GM19468 (cell line): ENCODE data around the gene SLC25A33.

ENCODE experiments used
- ATAC-seq: cut with Tn5 transposase; IDR thresholded peaks from one replicate; pipeline ENCODE4 v1.9.1; 2021; ENCODE audit warnings: mild to moderate bottlenecking, moderate library complexity, moderate number of reproducible peaks; ENCODE audit not compliant: unreplicated experiment; ENCODE audit errors: extremely low read depth

SLC25A33 gene

DNA sequence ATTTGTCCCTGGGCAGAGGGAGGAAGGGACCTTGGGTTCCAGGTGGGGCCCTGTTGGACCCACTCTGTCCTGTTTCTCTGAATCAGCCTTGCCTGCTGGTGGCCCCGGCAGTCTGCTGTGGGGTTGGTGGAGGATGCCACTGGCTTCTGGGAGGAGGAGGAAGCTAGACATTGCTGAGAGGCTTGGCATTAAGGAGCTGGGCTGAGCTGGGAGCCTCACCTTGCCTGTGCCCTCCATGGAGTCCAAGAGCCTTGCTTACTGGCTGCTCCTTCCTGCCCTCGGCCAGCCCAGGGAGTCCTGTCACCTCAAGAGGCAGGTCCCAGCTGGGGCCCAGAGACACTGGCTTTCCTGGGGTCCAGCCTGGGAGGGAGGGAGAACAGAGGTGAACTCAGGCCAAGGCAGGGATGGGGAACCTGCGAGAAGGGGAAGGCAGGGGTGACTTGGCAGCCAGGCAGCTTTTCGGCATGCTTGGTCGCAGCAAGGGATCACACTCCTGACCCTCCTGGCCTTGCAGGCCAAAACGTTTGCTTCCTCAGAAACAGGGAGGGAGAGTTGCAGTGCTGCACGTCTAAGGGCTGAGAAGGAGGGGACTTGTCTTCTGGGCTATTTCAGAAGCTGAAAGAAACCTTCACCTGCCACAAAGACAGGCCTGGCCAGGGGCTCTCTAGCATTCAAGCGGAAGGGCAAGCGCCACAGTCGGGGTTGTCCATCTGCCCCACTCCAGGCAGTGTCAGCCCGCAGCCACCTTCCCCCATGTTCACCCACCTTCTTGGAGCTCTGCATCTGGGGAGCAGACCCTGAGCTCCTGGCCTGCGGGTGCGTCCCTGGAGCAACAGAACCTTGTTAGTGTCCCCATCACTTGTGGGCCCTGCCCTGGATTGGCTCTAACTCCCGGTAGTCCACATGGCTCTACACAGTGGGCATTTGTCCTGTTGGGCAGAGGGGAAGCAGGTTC is 58.4 kb downstream of the SLC25A33 start:
- no peak for ATAC-seq

DNA sequence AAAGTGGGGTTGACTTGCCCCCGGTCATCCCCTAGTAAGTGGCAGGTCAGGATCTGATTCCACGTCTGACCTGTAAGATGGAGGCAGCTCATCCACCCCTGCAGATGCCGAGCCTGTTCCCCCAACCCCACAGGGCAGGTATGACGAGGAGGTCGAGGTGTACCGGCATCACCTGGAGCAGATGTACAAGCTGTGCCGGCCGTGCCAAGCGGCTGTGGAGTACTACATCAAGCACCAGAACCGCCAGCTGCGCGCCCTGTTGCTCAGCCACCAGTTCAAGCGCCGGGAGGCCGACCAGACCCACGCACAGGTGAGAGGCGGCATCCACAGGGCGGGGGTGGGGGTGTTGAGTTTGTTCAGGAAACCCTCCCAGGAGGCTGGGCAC is 59.0 kb downstream of the SLC25A33 start:
- ATAC-seq: no peak

DNA sequence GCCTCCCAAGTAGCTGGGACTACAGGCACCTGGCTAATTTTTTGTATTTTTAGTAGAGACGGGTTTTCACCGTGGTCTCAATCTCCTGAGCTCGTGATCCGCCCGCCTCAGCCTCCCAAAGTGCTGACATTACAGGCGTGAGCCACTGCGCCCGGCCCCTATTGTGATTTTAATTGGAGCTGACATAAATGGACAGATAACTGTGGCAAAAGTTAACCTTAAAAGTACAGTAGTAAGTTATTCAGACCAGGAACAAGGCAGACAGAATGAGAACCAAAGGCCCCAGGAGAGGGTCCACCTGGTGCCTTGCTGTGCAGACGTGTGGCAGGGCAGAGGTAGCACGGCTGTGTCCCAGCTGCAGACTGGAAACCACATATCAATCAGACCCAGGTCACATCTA is 60.5 kb downstream of the SLC25A33 start:
- no peak for ATAC-seq

- ATAC-seq: no peak
Observed at GRCh38 chr1:9600861-9601834, 61.9 kb downstream of the SLC25A33 start.

- no peak for ATAC-seq
Observed at GRCh38 chr1:9601942-9602793, 62.9 kb downstream of the SLC25A33 start.

DNA sequence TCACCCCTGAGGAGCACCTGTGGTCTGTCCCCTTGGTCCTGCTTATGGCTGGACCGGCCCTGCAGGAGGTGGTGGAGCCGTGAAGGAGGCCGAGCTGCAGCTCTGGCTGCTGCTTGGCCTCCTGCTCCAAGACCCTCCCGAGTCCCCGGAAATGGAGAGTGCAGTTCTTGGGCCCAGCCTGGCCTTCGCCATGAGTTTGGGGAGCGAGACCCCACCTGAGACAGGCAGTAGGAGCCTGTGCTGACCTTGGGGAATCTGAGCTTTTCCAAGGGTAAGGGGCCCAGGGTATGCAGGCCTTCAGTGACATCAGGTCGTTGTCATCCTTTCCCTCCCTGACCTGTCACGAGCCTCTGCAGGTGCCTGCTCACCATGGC is 63.5 kb downstream of the SLC25A33 start:
- ATAC-seq: no peak

DNA sequence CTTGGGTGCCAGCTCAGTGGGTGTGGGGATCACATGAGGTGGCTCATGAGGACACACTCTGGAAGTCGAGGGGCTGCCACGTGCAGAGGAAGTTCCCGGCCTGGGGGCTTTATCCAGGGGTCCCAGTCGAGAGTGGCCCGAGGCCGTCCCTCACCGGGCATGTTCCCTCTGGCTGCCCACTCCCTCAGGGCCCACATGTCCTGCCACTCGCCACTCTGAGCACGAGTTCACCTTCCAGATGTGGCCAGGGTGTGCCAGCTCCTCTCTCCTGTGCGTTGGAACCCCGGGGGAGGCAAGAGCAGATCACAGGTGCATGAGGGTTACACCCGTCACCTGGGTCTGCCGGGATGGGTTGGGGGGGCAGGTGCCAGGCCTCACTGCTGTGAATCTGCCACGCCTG is 64.0 kb downstream of the SLC25A33 start:
- no peak for ATAC-seq

- no peak for ATAC-seq
Observed at GRCh38 chr1:9603766-9604753, 64.8 kb downstream of the SLC25A33 start.

DNA sequence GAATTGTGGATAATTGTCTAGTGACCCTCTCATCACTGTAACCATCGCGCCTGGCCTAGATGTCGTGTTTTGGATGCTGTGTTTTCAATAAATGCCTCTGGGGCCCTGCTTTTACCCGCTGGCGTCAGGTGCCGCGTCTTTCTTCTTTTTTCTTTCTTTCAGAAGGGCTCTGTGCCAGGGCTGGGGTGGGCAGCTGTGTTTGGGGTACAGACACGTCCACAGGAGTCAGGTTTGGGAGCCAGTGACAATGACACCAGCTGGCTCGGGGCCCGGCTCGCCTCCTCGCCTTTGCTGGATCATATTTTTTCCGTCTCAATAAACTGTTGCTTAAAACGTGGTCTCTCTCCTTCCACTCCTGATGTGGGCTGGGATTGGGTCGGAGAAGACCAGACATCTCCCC is 65.6 kb downstream of the SLC25A33 start:
- no peak for ATAC-seq

- no peak for ATAC-seq
Observed at GRCh38 chr1:9605946-9606455, 66.7 kb downstream of the SLC25A33 start.

GRCh38 chr1:9606458-9606857 is 67.2 kb downstream of the SLC25A33 start:
- ATAC-seq: no peak

GRCh38 chr1:9606948-9607347 is 67.7 kb downstream of the SLC25A33 start:
- no peak for ATAC-seq

DNA sequence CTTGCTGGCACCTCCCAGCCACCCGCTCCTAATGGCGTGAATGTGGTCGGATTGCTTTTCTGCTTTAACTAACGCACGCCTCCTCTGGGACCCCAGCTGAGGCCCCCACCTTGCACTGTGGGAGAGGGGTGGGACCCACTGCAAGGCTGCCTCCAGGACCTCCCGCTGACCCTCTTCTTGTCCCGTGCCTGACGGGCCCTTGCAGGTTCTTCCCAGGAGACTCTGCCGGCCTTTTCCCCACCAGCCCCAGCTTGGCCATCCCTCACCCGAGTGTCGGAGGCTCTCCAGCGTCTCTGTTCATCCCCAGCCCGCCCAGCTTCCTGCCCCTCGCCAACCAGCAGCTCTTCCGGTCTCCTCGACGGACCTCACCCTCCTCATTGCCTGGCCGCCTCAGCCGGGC is 68.1 kb downstream of the SLC25A33 start:
- ATAC-seq: no peak

- ATAC-seq: no peak
Observed at GRCh38 chr1:9609998-9610397, 70.7 kb downstream of the SLC25A33 start.

DNA sequence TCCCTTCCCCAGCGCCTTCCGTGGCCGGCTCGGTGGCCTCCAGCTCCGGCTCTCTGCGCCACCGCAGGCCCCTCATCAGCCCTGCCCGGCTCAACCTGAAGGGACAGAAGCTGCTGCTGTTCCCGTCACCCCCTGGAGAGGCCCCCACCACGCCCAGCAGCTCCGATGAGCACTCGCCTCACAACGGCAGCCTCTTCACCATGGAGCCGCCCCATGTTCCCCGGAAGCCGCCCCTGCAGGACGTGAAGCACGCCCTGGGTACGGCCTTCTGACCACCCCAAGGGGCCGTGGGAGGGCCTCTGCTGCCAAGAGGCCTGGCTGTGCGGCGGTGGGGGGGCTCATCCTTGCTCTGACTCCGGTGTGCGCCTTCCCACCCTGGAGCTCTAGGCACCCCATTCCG is 71.3 kb downstream of the SLC25A33 start:
- no peak for ATAC-seq

- no peak for ATAC-seq
Observed at GRCh38 chr1:9611716-9612115, 72.5 kb downstream of the SLC25A33 start.

- ATAC-seq: no peak
Observed at GRCh38 chr1:9612162-9612845, 73.0 kb downstream of the SLC25A33 start.
